ENCODE results near the gene DNER.
"Not testable (repeated sequence)": the region's sequence is repeated elsewhere in the genome, so short reads cannot be mapped to it uniquely, and the experiment has no call there.

The DNER gene

GRCh38 chr2:229714080-229714735, at the start of gene DNER:
DNER (minus strand) TSS chr2:229714555; CDS start chr2:229714423, 132 bp downstream.
- DNase-seq, result peak; percentile 2

- DNase-seq, result no peak
Measured at GRCh38 chr2:229761663-229762062, 47.3 kb upstream of the DNER start.

GRCh38 chr2:229757462-229757861, 43.1 kb upstream of the DNER start:
- DNase-seq, result not testable (repeated sequence)

GRCh38 chr2:229752970-229753729, 38.8 kb upstream of the DNER start:
- DNase-seq, result no peak

GRCh38 chr2:229749779-229750178, 35.4 kb upstream of the DNER start:
- no peak for DNase-seq

- no peak for DNase-seq
Measured at GRCh38 chr2:229748950-229749349, 34.6 kb upstream of the DNER start.

GRCh38 chr2:229742691-229743090, 28.3 kb upstream of the DNER start:
- DNase-seq, result not testable (repeated sequence)

GRCh38 chr2:229740279-229740678, 25.9 kb upstream of the DNER start:
- DNase-seq, result no peak

GRCh38 chr2:229738024-229738625, 23.8 kb upstream of the DNER start:
- no peak for DNase-seq

GRCh38 chr2:229734410-229734809, 20.1 kb upstream of the DNER start:
- no peak for DNase-seq

GRCh38 chr2:229733611-229734245, 19.4 kb upstream of the DNER start:
- DNase-seq, result no peak

GRCh38 chr2:229732897-229733296, 18.5 kb upstream of the DNER start:
- no peak for DNase-seq

GRCh38 chr2:229731916-229732315, 17.6 kb upstream of the DNER start:
- DNase-seq, result no peak

GRCh38 chr2:229731363-229731762, 17.0 kb upstream of the DNER start:
- DNase-seq, result no peak

- DNase-seq, result no peak
Measured at GRCh38 chr2:229728370-229728769, 14.0 kb upstream of the DNER start.

- no peak for DNase-seq
Measured at GRCh38 chr2:229726643-229727042, 12.3 kb upstream of the DNER start.

- DNase-seq, result no peak
Measured at GRCh38 chr2:229725716-229726574, 11.6 kb upstream of the DNER start.

GRCh38 chr2:229723192-229723591, 8.8 kb upstream of the DNER start:
- not testable (repeated sequence) for DNase-seq

GRCh38 chr2:229719926-229720647, 5.7 kb upstream of the DNER start:
- DNase-seq, result no peak

GRCh38 chr2:229718057-229718456, 3.7 kb upstream of the DNER start:
- no peak for DNase-seq

GRCh38 chr2:229715895-229716507, 1.6 kb upstream of the DNER start:
- DNase-seq, result peak; percentile 17

All from CD4-positive, alpha-beta T cell treated with Interleukin-4 for 4 hours (primary cell).